Cerebellar cortex (tissue), 1 donor: ENCODE measurements around the gene KIF3B.
"Not testable (repeated sequence)": the region's sequence is repeated elsewhere in the genome, so short reads cannot be mapped to it uniquely, and the experiment has no call there.

Source experiments
- DNase-seq: peaks from one replicate; pipeline ENCODE4 v3.0.0-alpha.2; 2015; ENCODE audit warnings: low spot score

Gene KIF3B

GRCh38 chr20:32296412-32296811, 19.0 kb downstream of the KIF3B start:
- no peak for DNase-seq

GRCh38 chr20:32296819-32297420, 19.5 kb downstream of the KIF3B start:
- DNase-seq, result no peak

- DNase-seq, result no peak
Measured at GRCh38 chr20:32297439-32297838, 20.0 kb downstream of the KIF3B start.

GRCh38 chr20:32300647-32301046, 23.2 kb downstream of the KIF3B start:
- no peak for DNase-seq

- DNase-seq, result no peak
Measured at GRCh38 chr20:32301719-32302506, 24.5 kb downstream of the KIF3B start.

GRCh38 chr20:32302507-32302872, 25.0 kb downstream of the KIF3B start:
- no peak for DNase-seq

- no peak for DNase-seq
Measured at GRCh38 chr20:32304131-32304746, 26.8 kb downstream of the KIF3B start.

GRCh38 chr20:32312718-32313424, 35.4 kb downstream of the KIF3B start:
- DNase-seq, result no peak

GRCh38 chr20:32314768-32315167, 37.3 kb downstream of the KIF3B start:
- DNase-seq, result no peak

- no peak for DNase-seq
Measured at GRCh38 chr20:32315399-32315798, 37.9 kb downstream of the KIF3B start.

GRCh38 chr20:32315891-32316290, 38.4 kb downstream of the KIF3B start:
- no peak for DNase-seq

- DNase-seq, result no peak
Measured at GRCh38 chr20:32316667-32317066, 39.2 kb downstream of the KIF3B start.

- DNase-seq, result no peak
Measured at GRCh38 chr20:32319100-32319499, 41.6 kb downstream of the KIF3B start.

GRCh38 chr20:32320305-32320704, 42.9 kb downstream of the KIF3B start:
- no peak for DNase-seq

- no peak for DNase-seq
Measured at GRCh38 chr20:32321390-32321789, 43.9 kb downstream of the KIF3B start.

- not testable (repeated sequence) for DNase-seq
Measured at GRCh38 chr20:32322260-32322659, 44.8 kb downstream of the KIF3B start.

GRCh38 chr20:32323761-32324160, 46.3 kb downstream of the KIF3B start:
- DNase-seq, result not testable (repeated sequence)

- no peak for DNase-seq
Measured at GRCh38 chr20:32325706-32326503, 48.5 kb downstream of the KIF3B start.

- DNase-seq, result no peak
Measured at GRCh38 chr20:32326504-32326845, 49.0 kb downstream of the KIF3B start.

- DNase-seq, result no peak
Measured at GRCh38 chr20:32327087-32327681, 49.7 kb downstream of the KIF3B start.

- no peak for DNase-seq
Measured at GRCh38 chr20:32329817-32330554, 52.5 kb downstream of the KIF3B start.
